Astrocyte (in vitro differentiated cells and primary cell): Measurements from ENCODE around the gene KLHL17. TPM values are rescaled to one million over a fixed set of nuclear protein-coding genes. Genes with fewer than 3 reads are reported as not detected.

Experiments used
- DNase-seq: peaks from one replicate; pipeline ENCODE4 v3.0.0-alpha.2; 2010; ENCODE audit warnings: low read depth
- FAIRE-seq: peaks from 2 replicates; lab custom pipeline; 2011; peaks lifted over from hg19 to GRCh38; lab: Jason Lieb, UNC
- H2AFZ ChIP-seq: 2 replicates; pipeline ENCODE4 v1.6.0; 2012; ENCODE audit warnings: low read depth, low read length, inconsistent platforms
- H3K27ac ChIP-seq: 2 replicates; pipeline ENCODE4 v1.5.1; 2011; ENCODE audit warnings: low read depth, low read length, inconsistent platforms
- H3K27me3 ChIP-seq: 2 replicates; pipeline ENCODE4 v1.6.0; 2011; ENCODE audit warnings: low read length, inconsistent platforms; ENCODE audit not compliant: insufficient read depth
- H3K36me3 ChIP-seq: 2 replicates; pipeline ENCODE4 v1.5.1; 2011; ENCODE audit warnings: low read length, inconsistent platforms; ENCODE audit not compliant: insufficient read depth
- H3K4me1 ChIP-seq: 2 replicates; pipeline ENCODE4 v1.5.1; 2011; ENCODE audit warnings: low read length, inconsistent platforms; ENCODE audit not compliant: insufficient read depth
- H3K4me2 ChIP-seq: 2 replicates; pipeline ENCODE4 v1.6.0; 2012; ENCODE audit warnings: low read length, inconsistent platforms
- H3K4me3 ChIP-seq: 2 replicates; pipeline ENCODE4 v1.5.1; 2011; ENCODE audit warnings: low read depth, mild to moderate bottlenecking, low read length, inconsistent platforms; ENCODE audit not compliant: insufficient read depth
- H3K79me2 ChIP-seq: 2 replicates; pipeline ENCODE4 v1.6.0; 2012; ENCODE audit warnings: mild to moderate bottlenecking, low read length, inconsistent platforms; ENCODE audit not compliant: insufficient read depth
- H3K9ac ChIP-seq: 2 replicates; pipeline ENCODE4 v1.6.0; 2012; ENCODE audit warnings: mild to moderate bottlenecking, low read length, inconsistent platforms
- H3K9me3 ChIP-seq: 2 replicates; pipeline ENCODE4 v1.5.1; 2012; ENCODE audit warnings: low read depth, mild to moderate bottlenecking, low read length, inconsistent platforms; ENCODE audit not compliant: insufficient read depth
- H4K20me1 ChIP-seq: 2 replicates; pipeline ENCODE4 v1.6.0; 2012; ENCODE audit warnings: low read length, inconsistent platforms; ENCODE audit not compliant: insufficient read depth
- H3K27ac Mint-ChIP-seq: one replicate; pipeline ENCODE4 v1.8.0; 2021; ENCODE audit warnings: mild to moderate bottlenecking, mixed read lengths; ENCODE audit not compliant: unreplicated experiment
- H3K27me3 Mint-ChIP-seq: one replicate; pipeline ENCODE4 v1.8.0; 2021; ENCODE audit warnings: low read depth, mixed read lengths; ENCODE audit not compliant: unreplicated experiment
- H3K36me3 Mint-ChIP-seq: one replicate; pipeline ENCODE4 v1.8.0; 2021; ENCODE audit warnings: low read depth, mixed read lengths; ENCODE audit not compliant: unreplicated experiment
- H3K4me1 Mint-ChIP-seq: one replicate; pipeline ENCODE4 v1.8.0; 2021; ENCODE audit warnings: low read depth, mixed read lengths; ENCODE audit not compliant: unreplicated experiment
- H3K4me3 Mint-ChIP-seq: one replicate; pipeline ENCODE4 v1.8.0; 2021; ENCODE audit warnings: mild to moderate bottlenecking, moderate library complexity, mixed read lengths; ENCODE audit not compliant: unreplicated experiment
- H3K9me3 Mint-ChIP-seq: one replicate; pipeline ENCODE4 v1.8.0; 2021; ENCODE audit warnings: mild to moderate bottlenecking, mixed read lengths; ENCODE audit not compliant: unreplicated experiment
- EZH2 ChIP-seq: IDR thresholded peaks from 2 replicates; pipeline ENCODE4 v1.6.1; 2012; ENCODE audit warnings: mild to moderate bottlenecking, low read length, inconsistent platforms; ENCODE audit not compliant: insufficient read depth
- total RNA-seq: library from RNA; stranded (reverse); gene quantifications from 2 replicates; pipeline ENCODE4 v1.2.1, GENCODE V29; 2021
- TF ChIP-seq, protein P1 (sequence below): IDR thresholded peaks from 2 replicates; pipeline ENCODE4 v1.5.1; 2011; ENCODE audit warnings: low read depth, mild to moderate bottlenecking, inconsistent platforms, low read length, moderate library complexity; ENCODE audit not compliant: insufficient read depth

KLHL17 gene
- total RNA-seq, 1 donor from 2014 or later, result 25.9 TPM

DNA sequence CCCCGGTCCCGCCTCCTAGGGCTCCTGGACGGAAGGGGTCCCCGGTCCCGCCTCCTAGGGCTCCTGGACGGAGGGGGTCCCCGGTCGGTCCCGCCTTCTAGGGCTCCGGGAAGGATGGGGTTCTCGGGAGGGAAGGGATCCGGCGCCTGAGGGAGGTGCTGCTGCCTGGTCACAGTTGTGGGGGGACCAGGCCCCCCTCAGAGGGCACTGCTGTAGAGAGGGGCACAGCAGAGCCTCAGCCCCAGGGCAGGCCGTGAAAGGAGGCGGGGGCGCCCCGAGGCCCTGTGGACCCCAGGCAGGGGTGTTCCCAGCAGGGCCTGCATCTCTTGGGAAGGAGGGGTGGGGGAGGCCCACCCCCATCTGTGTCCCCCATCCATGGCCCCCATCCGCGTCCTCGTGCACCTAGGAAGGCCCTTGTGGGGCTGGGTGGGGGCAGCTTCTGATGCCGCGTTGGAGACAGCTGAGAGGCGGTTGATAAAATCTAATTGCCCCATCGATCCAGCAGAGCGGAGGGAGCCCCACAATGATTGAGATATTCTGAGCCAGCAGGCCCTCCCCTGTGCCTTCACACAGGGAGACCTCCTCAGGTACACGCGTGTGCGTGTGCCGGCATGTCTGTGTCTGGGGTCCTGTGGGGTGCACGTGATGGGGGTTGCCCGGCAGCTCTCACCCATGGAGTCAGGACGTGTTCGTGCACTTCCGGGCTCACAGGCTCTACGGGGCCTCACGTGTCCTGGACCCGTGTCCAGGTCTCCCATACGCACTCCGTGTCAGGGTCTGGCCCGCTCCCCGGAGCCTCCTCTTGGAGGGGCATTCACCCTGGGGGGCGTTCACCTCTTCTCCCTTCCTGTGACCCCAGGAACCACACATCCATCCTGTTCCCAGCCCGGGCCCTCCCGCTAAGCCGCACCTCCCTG lies 23.8 kb upstream of the KLHL17 start:
- Histone ChIP-seq H3K27ac (no peak overlapping the region), H3K36me3 (no peaks in the 10 kb centered on the region), H3K4me1 (peaks cover 25% of the 10 kb centered on the region), H4K20me1 (peaks cover 9% of the 10 kb centered on the region), H3K9me3 (no peaks in the 10 kb centered on the region), H3K79me2 (no peaks in the 10 kb centered on the region), H3K4me3 (no peak overlapping the region), H3K9ac (no peak overlapping the region), H3K27me3 (peaks cover 9% of the 10 kb centered on the region), H3K4me2 (no peak overlapping the region), H2AFZ (no peak overlapping the region)
- Mint-ChIP-seq H3K27ac (no peak overlapping the region), H3K4me1 (peaks cover 5% of the 10 kb centered on the region), H3K9me3 (peaks cover under 1% of the 10 kb centered on the region), H3K36me3 (no peaks in the 10 kb centered on the region), H3K4me3 (no peak overlapping the region), H3K27me3 (peaks cover 36% of the 10 kb centered on the region)
- DNase-seq (no peak), FAIRE-seq (no peak)
- TF ChIP-seq EZH2, result no peak
- TF ChIP-seq, protein P1, sequence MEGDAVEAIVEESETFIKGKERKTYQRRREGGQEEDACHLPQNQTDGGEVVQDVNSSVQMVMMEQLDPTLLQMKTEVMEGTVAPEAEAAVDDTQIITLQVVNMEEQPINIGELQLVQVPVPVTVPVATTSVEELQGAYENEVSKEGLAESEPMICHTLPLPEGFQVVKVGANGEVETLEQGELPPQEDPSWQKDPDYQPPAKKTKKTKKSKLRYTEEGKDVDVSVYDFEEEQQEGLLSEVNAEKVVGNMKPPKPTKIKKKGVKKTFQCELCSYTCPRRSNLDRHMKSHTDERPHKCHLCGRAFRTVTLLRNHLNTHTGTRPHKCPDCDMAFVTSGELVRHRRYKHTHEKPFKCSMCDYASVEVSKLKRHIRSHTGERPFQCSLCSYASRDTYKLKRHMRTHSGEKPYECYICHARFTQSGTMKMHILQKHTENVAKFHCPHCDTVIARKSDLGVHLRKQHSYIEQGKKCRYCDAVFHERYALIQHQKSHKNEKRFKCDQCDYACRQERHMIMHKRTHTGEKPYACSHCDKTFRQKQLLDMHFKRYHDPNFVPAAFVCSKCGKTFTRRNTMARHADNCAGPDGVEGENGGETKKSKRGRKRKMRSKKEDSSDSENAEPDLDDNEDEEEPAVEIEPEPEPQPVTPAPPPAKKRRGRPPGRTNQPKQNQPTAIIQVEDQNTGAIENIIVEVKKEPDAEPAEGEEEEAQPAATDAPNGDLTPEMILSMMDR, result no peak

DNA sequence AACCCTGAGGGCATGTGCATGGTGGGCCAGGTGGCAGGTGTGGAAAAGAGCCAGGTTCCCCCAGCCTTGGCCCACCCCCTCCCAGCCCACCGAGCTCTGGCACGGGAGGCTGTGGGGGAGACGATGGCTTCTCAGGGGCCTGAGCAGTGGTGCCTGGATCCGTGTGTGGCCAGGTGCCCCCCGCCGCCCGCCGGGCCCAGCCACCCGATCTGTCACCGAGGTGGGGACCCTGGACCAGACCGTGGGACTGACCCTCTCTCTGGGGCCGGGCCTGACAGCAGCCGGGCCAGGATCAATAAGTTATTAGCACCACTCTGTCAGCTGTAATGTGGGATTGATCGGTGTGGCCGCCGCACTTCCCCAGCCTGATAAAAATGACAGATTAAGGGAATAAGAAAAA lies 22.9 kb upstream of the KLHL17 start:
- Mint-ChIP-seq H3K4me1 (peaks cover 4% of the 10 kb centered on the region), H3K27ac (peak overlapping the region; percentile 75), H3K9me3 (no peaks in the 10 kb centered on the region), H3K36me3 (no peaks in the 10 kb centered on the region), H3K4me3 (no peak overlapping the region), H3K27me3 (peaks cover 28% of the 10 kb centered on the region)
- no peak overlapping the region for H3K4me2 ChIP-seq
- peaks cover 25% of the 10 kb centered on the region for H3K4me1 ChIP-seq
- no peak overlapping the region for H3K27ac ChIP-seq
- no peak for TF ChIP-seq EZH2
- TF ChIP-seq, protein P1, result no peak
- H3K36me3 ChIP-seq, result no peaks in the 10 kb centered on the region
- H3K4me3 ChIP-seq, result no peak overlapping the region
- no peak for FAIRE-seq
- no peaks in the 10 kb centered on the region for H3K9me3 ChIP-seq
- no peak for DNase-seq
- H3K79me2 ChIP-seq, result no peaks in the 10 kb centered on the region
- H3K9ac ChIP-seq, result no peak overlapping the region
- H2AFZ ChIP-seq, result no peak overlapping the region
- peaks cover 6% of the 10 kb centered on the region for H4K20me1 ChIP-seq
- H3K27me3 ChIP-seq, result peaks cover 9% of the 10 kb centered on the region
